NCI-H2107 (cell line): ENCODE data around the gene MDH1.

Experiments used
- DNase-seq: peaks from one replicate; lab custom pipeline; 2025; lab: John Stamatoyannopoulos, UW

The MDH1 gene

DNA sequence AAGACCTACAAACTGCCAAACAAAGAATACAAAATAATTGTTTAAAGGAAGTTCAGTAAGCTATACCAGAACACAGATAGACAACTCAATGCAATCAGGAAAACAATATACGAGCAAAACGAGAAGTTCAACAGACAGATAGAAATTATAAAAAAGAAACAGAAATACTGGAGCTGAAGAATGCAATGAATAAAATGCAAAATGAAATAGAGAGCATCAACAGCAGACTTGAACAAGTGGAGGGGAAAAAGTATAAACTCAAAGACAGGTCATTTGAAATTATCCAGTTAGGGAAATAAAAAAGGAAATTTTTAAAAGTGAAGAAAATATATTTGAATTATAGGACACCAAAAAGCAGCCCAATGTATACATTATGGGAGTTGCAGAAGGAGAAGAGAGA lies 43.6 kb downstream of the MDH1 start:
- DNase-seq: no peak

DNA sequence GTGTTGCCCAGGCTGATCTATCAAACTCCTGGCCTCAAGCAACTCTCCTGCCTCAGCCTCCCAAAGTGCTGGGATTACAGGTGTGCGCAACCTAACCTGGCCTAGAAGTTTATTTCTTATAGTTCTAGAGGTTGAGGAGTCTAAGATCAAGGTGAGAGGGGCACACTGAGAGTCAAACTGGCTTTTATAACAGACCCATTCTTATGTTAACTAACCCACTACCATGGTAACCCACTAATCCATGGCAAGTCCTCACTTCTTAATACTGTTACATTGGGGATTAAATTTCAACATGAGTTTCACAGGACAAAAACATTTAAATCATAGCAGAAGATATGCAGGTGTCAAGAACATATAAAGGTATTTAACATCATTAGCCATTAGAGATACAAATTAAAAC lies 50.6 kb downstream of the MDH1 start:
- DNase-seq: no peak

DNA sequence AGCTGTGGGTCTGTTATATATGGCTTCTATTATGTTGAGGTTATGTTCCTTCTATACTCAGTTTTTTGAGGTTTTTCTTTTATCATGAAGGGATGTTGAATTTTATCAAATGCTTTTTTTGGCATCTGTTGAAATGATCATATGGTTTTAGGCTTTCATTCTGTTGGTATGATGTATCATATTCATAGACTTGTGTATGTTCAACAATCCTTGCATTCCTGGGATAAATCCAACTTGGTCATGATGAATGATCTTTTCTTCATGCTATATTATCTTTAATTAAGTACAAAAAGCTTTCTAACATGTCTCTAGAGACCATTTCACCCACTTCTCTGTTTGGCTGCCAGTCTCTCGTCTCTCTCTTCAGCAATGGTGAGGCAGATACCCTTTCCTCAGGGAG lies 54.2 kb downstream of the MDH1 start:
- DNase-seq: no peak

DNA sequence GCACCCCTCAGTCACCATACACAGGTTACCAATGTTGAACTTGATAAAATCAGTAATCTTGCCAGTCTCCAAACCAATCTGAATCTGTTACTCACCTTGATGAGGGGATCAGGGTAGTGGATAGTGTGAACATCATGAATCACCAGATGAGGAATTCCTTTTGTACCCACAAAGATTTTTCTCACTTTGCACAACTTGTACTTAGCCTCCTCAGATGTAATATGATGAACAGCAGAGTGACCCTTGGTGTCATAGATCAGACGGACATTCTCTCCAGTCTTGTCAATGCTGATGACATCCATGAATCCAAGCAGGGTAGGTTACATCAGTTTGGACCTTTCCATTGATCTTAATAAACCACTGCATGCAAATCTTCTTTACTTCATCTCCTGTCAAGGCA lies 54.7 kb downstream of the MDH1 start:
- DNase-seq: no peak

DNA sequence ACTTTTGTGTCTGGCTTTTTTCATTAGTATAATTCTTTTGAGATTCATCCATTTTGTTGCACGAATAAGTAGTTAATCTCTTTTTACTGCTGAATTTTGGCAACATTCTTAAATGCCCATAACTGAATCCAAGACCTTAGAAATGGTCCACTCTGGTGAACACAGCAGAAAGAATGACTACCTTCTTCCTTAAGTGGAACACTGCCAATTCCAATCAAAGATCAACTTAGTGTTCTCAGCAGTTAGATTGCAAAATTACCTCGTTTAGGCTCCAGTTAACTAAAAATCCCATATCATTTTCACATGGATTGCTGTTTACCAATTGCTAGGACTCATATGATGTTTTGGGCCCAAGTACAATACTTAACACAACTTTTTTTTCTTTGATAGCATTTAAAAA lies 59.9 kb downstream of the MDH1 start:
- DNase-seq: no peak

DNA sequence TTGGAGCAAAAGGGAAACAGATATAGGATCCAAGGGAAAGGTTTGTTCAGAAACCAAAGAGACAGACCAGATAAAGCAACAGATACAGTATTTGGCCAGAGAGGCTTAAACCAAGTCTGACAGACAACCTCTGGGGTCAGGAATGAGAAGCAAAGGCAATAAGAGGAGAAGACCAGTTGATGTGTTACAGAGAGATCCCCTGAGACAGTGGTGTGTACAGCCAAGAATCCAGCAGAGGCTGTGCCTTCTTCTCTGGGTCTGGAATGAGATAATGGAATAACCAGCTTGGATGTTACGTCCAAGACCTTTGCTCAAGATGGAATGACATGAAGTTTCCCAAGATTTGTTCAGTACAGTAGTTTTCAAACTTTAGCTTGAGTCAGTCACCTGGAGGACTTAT lies 61.1 kb downstream of the MDH1 start:
- no peak for DNase-seq

DNA sequence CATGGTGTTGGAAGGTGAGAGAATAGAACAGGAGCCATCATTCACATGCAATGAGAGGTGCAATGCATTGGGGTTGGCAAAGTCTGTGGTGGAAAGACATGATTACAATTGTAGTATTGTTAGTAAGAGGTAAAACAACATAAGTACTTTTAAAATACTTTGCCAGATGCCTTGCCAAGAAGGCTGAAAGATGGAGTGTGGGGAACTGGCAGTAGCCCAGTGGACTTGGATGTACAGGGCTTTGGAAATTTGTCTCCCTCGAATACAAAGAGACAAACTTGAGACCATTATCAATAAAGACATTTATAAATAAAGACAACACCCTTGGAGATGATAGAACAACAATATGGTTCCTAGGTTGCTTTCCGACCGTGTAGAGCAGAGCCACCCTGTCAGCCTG lies 62.0 kb downstream of the MDH1 start:
- DNase-seq: no peak

DNA sequence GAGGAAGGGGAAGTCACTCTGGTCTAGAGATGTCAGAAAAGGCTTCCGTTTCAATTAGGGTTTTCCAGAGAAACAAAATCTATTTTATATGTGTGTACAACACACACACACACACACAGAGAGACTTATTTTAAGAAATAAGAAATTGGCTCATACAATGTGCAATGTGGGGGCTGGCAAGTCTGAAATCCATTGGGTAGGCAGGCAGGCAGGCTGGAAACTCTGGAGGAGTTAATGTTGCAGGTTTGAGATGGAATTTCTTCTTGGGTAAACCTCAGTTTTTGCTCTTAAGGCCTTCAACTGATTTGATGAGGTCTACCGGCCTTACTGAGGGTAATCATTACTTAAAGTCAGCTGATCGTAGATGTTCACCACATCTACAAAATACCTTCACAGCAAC lies 62.6 kb downstream of the MDH1 start:
- DNase-seq: no peak

DNA sequence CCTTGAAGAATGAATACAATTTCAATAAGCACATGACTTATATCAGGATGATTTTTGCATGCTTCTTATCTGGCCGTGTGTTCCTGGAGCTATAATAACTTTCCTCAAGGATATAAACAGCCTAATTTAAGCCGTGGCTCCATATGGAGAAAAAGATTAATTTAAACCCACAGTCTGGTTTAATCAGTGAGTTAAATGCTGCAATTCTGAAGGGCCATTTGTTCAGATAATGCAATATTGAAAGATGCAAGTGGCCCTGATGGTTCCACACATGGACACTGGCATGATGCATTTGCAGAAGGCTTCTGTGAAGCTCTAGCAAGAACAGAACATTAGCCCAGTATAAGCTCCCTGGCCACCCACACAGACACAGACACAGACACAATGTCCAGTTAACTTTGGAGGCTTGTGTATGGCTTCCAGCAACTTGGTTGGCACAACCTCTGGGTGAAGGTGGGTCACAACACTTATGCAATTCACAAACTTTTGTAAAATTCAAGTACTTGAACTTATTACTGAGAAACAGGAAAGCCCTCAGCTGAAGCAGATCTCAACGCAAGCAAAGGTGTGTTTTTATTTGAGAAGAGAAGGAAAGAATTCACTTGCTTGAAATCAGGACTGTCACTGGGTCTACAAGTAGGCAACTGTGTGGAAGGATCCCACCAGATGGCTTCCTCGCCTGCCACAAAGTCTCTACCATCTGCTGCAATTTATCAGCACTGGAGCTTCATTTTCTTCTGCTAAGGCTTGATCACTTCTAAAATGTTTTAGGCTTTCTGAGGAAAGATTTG lies 63.3 kb downstream of the MDH1 start:
- no peak for DNase-seq

DNA sequence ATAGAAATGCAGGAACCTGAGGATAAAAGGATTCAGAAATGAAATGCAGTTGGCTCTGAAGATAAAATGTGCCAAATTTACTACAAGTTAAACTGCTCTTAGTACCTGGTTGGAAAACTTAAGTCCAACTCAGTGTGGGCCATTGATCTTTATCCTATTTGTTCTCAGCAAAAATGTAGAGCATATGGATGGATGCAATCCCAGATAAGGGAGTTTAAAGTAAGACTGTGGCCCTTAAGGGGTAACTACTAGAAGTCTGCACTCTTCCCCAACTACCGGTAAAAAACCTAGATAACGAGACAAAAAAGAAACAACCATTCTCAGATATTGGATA lies 63.9 kb downstream of the MDH1 start:
- DNase-seq: no peak

DNA sequence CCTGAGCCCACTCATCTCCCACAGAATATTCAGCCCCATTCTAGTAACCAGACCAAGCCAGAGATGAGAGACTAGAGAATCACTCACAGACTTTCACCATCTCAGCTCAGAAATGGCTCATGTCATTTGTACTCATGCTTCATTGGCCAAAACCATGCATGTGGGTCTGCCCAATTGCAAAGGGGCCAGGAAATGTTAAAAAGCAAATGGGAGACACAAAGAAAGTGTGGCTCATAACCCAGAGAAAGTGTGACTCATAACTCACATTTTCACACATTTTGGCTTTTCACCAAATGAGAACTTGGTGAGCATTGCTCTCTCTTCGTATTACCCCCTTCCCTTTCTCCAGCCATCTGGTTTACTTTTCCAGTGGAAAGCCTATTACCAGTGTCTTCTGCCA lies 66.2 kb downstream of the MDH1 start:
- DNase-seq: no peak
